ENCODE data around the gene NPSR1. TPM values are rescaled to one million over a fixed set of nuclear protein-coding genes. Genes with fewer than 3 reads are reported as not detected.
"Not testable (repeated sequence)": the region's sequence is repeated elsewhere in the genome, so short reads cannot be mapped to it uniquely, and the experiment has no call there.

NPSR1 gene
- total and polyA plus RNA-seq, 2 donors: 0.58 TPM; not detected in 1

DNA sequence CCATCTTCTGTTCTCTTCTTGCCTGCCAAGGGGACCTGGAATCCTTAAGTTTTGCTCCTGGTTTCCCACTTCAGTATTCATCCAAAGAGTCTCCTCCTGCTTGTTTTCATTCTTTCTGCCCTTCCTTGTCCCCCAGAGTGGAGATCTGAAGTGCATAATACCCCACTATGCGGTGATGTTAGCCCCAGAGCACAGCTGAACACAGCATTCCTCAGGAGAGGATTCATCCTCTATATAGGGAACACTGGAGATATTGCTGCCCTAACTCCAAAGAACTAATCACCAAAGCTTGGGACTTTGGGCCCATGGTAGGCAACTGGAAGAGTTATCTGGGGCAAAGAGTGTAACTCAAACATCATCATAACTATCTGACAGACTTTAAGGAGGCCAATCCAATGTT lies 201.3 kb downstream of the NPSR1 start:
- 77% methylated on average over 1 of the region's 1 CpG for WGBS
- H3K27ac ChIP-seq (ENCODE audit: low read depth); H3K4me3 ChIP-seq (ENCODE audit: low read depth, low read length); DNase-seq (ENCODE audit: extremely low spot score); H3K4me1 ChIP-seq (ENCODE audit: insufficient read depth); H3K36me3 ChIP-seq (ENCODE audit: insufficient read depth): not testable (repeated sequence)

DNA sequence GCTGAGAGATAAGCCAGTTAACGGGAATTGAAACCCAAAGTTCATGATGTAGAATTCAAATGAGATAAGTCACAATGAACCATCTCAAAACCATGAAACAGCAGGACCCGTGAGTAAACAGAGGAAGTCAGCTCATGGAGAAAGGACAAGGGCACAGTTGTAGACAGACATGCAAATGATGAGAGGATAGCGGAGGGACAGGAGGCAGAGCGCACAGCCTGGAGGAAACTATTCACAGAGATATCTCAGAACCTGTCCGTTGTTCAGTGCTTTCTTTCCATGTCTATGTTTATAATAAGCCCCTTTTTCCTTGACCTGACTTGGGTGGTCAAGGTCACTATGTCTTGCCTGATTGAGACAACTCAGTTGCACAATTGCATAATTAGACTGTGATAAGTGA lies 208.2 kb downstream of the NPSR1 start:
- H3K4me3 ChIP-seq (ENCODE audit: low read depth, low read length); H3K4me1 ChIP-seq (ENCODE audit: insufficient read depth); H3K36me3 ChIP-seq (ENCODE audit: insufficient read depth); DNase-seq (ENCODE audit: extremely low spot score); H3K27ac ChIP-seq (ENCODE audit: low read depth): not testable (repeated sequence)
- WGBS: 80% methylated on average over 4 of the region's 5 CpGs

DNA sequence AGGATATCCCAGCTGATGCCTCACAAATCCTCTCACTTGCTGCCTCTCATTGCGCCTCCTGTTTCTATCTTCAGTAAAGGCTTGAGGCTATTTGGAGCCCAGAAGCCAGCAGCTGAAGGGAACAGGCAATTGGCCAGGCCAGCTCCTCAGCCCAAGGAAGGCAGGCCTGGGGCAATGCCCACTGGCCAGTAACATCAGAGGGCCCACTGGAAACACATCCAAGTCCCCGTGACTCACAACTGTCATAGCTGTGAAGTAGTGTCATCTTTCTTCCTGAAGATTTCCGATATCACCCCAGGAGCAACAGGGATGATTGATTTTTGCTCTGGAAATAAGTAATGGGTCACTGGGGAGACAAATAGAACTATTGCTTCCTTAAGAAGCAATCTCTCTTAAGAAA lies 209.3 kb downstream of the NPSR1 start:
- 90% methylated on average over 3 of the region's 3 CpGs for WGBS
- DNase-seq (ENCODE audit: extremely low spot score); H3K4me1 ChIP-seq (ENCODE audit: insufficient read depth); H3K4me3 ChIP-seq (ENCODE audit: low read depth, low read length); H3K27ac ChIP-seq (ENCODE audit: low read depth); H3K36me3 ChIP-seq (ENCODE audit: insufficient read depth): not testable (repeated sequence)

DNA sequence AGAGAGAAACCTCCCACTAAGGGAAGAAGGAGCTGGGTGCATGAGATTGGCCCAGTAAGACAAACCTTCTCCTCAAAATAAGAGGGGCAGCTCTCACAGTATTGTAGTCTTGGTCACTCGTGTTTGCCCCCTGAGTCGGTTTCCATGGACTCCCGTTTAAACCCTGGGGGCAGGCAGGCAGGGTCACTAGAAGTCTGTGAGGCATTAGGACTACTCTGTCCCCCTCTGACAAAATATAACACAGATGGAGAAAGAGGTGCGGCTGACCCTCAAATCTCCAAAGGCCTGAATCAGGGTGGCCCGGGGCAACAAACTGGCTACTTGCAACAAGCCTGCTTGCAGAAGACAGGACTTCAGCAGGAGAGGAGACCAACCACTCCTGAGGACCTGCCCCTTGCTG lies 210.6 kb downstream of the NPSR1 start:
- not testable (repeated sequence) for H3K36me3 ChIP-seq (ENCODE audit: insufficient read depth); H3K27ac ChIP-seq (ENCODE audit: low read depth); H3K4me3 ChIP-seq (ENCODE audit: low read depth, low read length); H3K4me1 ChIP-seq (ENCODE audit: insufficient read depth); DNase-seq (ENCODE audit: extremely low spot score)
- WGBS: 89% methylated on average over 5 of the region's 5 CpGs

DNA sequence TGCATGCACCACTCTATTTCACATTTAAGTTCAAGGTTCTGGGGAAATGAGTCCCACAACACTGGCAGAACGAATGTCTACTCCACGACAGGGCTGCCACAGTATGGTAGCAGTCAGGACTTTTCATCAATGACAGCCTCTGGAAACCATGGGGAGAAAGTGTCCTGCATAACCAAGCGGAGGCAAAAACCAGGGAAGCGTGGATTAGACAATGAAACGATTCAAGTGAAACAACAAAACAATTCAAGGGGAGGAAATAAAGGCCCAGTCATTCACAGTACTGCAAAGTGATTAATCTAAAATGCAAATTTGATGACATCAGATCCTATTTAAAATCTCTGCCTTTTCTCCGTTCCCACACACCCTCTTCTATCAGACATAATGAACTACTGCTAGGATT lies 211.0 kb downstream of the NPSR1 start:
- Histone ChIP-seq H3K36me3 (ENCODE audit: insufficient read depth) (no peaks in the 10 kb centered on the region), H3K4me3 (ENCODE audit: low read depth, low read length) (no peak overlapping the region), H3K27ac (ENCODE audit: low read depth) (no peak overlapping the region), H3K4me1 (ENCODE audit: insufficient read depth) (no peaks in the 10 kb centered on the region)
- DNase-seq (ENCODE audit: extremely low spot score): no peak
- 84% methylated on average over 6 of the region's 6 CpGs for WGBS

DNA sequence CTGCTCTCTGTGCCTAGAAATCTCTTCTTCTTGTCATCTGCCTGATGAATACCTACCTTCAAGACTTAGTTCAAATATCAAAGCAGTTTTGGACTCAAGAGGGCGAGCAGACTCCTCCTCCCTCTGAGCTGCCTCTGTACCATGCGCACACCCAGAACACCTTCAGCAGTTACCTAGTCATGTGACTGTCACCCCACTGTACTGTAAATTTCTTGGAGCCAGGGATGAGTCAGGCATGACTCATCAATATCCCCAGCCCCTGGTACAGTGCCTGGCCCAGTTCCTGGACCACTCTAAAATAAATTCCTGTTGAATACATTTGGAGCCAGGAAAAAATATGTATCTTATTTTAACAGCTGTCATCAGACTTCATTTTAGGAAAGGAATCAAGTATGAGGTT lies 212.0 kb downstream of the NPSR1 start:
- H3K36me3 ChIP-seq (ENCODE audit: insufficient read depth); H3K4me3 ChIP-seq (ENCODE audit: low read depth, low read length); H3K27ac ChIP-seq (ENCODE audit: low read depth); DNase-seq (ENCODE audit: extremely low spot score); H3K4me1 ChIP-seq (ENCODE audit: insufficient read depth): not testable (repeated sequence)
- 91% methylated on average over 2 of the region's 2 CpGs for WGBS

DNA sequence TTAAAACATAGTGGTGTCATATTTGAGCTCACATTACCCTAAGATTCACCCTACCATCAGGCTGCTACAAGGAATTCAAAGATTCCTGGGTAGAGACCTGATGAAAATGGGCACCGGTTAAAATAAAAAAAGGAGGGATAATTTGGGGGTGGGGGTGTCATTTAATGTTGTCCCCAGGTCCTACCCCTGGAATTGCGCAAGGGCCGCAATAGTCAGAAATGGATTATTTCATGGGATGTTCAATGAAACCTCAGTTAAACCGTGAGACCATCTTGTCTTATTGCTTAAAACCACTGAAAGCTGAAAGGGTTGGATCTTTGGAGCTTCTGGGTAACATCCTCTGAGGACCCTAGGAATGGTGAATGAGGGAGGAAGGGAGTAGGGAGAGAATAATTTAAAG lies 216.3 kb downstream of the NPSR1 start:
- H3K27ac ChIP-seq (ENCODE audit: low read depth); H3K4me3 ChIP-seq (ENCODE audit: low read depth, low read length); DNase-seq (ENCODE audit: extremely low spot score); H3K4me1 ChIP-seq (ENCODE audit: insufficient read depth); H3K36me3 ChIP-seq (ENCODE audit: insufficient read depth): not testable (repeated sequence)
- WGBS: 92% methylated on average over 4 of the region's 4 CpGs

DNA sequence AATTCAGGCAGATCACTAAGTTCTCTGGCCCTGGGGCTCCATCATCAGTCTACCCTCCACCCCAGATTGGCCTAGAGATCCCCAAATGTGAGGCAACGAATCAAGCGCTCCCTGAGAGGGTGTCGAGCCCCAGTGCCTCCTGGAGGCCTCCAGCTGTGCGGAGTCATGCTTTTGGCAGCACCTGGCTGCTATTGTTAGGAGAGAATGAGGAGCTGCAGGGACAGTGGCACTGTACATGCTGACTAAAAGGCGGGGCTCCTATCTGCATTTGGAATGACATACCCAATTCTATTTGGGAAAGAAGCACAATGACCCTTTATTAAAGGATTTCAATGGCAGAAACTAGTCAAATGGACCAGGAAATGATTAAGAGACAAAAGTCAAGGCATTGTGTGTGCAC lies 217.5 kb downstream of the NPSR1 start:
- no peak for DNase-seq (ENCODE audit: extremely low spot score)

DNA sequence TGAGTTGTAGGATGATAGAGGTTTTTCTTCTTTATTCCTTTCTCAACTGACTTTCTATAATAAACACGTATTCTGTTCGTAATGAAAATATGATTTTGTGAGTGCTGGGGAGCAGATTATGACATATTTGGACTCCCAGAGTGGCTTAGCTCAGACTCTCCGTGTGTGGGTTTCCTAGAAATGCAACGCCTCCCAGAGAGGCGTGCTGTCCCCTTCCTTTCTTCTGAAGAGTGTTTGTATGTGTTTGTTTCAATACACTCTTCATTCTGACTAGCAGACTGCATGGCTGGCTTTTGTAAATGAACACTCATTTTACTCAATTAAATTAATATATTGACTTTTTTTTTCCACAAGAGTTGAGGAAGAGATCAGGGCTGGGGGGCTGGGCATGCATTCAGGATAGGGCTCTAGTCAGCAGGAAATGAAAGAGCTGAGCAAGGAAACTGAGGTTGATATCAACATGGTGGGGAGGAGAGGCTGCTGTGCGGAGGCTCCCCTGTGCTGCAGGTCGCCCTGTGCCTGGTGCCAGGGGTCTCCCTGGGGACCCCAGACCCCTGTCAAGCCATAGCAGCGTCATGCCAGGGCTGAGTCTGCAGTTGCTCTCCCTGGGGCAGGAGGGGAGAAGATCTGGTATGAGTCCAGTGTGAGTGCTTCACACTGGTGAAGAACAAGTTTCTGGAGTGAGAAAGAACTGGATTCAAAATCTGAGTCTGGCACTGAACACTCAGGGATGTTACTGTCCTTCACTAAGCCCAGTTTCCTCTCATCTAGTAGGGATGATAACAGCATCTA lies 221.1 kb downstream of the NPSR1 start:
- WGBS: 60% methylated on average over 8 of the region's 8 CpGs
- H3K36me3 ChIP-seq (ENCODE audit: insufficient read depth); H3K4me3 ChIP-seq (ENCODE audit: low read depth, low read length); DNase-seq (ENCODE audit: extremely low spot score); H3K4me1 ChIP-seq (ENCODE audit: insufficient read depth); H3K27ac ChIP-seq (ENCODE audit: low read depth): not testable (repeated sequence)

More for the DNA sequence above, 217.5 kb downstream of the NPSR1 start:
- Histone ChIP-seq H3K36me3 (ENCODE audit: insufficient read depth) (no peaks in the 10 kb centered on the region), H3K4me3 (ENCODE audit: low read depth, low read length) (no peak overlapping the region), H3K27ac (ENCODE audit: low read depth) (no peak overlapping the region), H3K4me1 (ENCODE audit: insufficient read depth) (no peaks in the 10 kb centered on the region)
- 87% methylated on average over 5 of the region's 5 CpGs for WGBS

DNA sequence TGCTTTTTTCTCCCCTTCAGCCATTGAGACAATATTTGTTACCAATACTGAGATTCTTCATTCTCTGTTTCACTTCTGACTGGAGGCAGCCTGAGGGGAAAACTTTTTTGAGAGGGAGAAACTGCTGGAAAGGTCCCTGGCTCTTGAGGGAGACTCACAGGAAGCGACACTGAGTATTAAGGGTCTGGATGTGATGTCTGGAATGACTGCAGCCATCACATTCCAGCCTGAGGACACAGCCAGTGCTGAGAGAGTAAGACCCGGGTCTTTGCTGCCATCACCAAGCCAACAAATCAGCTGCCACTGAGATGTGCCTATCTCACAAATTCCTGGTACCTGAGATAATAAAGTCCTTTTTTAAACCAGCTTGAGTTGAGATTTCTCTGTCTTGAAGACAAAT lies 221.9 kb downstream of the NPSR1 start:
- WGBS: 72% methylated on average over 2 of the region's 2 CpGs
- H3K36me3 ChIP-seq (ENCODE audit: insufficient read depth): no peaks in the 10 kb centered on the region
- no peaks in the 10 kb centered on the region for H3K4me1 ChIP-seq (ENCODE audit: insufficient read depth)
- DNase-seq (ENCODE audit: extremely low spot score): no peak
- H3K27ac ChIP-seq (ENCODE audit: low read depth): no peak overlapping the region
- H3K4me3 ChIP-seq (ENCODE audit: low read depth, low read length): no peak overlapping the region

DNA sequence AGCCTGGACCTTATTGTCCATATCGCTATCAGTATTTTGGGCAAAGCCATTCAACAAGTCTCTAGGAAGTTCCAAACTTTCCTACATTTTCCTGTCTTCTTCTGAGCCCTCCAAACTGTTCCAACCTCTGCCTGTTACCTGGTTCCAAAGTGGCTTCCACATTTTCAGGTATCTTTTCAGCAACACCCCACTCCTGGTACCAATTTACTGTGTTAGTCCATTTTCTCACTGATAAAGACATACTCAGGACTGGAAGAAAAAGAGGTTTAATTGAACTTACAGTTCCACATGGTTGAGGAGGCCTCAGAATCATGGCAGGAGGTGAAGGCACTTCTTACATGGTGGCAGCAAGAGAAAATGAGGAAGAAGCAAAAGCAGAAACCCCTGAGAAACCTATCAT lies 225.8 kb downstream of the NPSR1 start:
- H3K27ac ChIP-seq (ENCODE audit: low read depth); H3K36me3 ChIP-seq (ENCODE audit: insufficient read depth); DNase-seq (ENCODE audit: extremely low spot score); H3K4me3 ChIP-seq (ENCODE audit: low read depth, low read length); H3K4me1 ChIP-seq (ENCODE audit: insufficient read depth): not testable (repeated sequence)
- 94% methylated on average over 1 of the region's 1 CpG for WGBS

DNA sequence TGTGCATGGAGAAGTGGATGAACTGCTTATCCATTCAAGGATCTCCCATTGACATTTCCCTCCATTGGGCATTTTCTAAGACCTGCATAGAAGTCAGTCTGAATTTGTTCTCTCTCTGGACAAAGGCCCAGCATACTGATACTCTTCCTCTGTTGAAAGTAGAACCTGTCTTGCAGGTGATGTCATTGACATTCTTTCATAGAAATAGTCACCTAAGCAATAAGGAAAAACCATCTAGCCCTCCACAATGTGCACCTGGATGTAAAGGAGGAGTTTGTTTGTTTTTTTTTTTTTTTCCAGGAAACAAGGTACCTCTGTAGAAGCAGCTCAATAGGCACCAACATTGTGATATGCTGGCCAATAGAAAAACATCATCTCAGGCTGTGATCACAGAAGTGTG lies 228.8 kb downstream of the NPSR1 start:
- H3K4me3 ChIP-seq (ENCODE audit: low read depth, low read length): no peak overlapping the region

DNA sequence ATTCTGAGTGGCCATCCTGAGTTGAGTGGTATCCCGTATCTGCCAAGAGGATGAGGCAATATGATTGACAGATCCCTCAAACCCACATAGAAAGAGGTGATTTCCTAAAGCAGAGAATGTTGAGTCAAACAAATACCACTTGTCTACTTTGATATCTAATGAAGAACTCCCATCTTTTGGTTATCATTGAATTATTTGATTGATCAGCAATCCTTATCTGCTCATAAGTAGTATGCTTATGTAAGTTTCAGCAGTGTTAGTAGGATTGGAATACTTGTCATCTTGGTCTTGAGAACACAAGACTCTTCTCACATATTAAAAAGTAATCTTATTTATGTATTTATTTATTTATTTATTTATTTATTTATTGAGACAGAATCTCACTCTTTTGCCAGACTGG lies 231.9 kb downstream of the NPSR1 start:
- DNase-seq (ENCODE audit: extremely low spot score): no peak
- Histone ChIP-seq H3K36me3 (ENCODE audit: insufficient read depth) (no peaks in the 10 kb centered on the region), H3K4me1 (ENCODE audit: insufficient read depth) (no peaks in the 10 kb centered on the region), H3K27ac (ENCODE audit: low read depth) (no peak overlapping the region), H3K4me3 (ENCODE audit: low read depth, low read length) (no peak overlapping the region)
- 87% methylated on average over 1 of the region's 1 CpG for WGBS

More for the DNA sequence above, 228.8 kb downstream of the NPSR1 start:
- Histone ChIP-seq H3K36me3 (ENCODE audit: insufficient read depth) (no peaks in the 10 kb centered on the region), H3K27ac (ENCODE audit: low read depth) (no peak overlapping the region), H3K4me1 (ENCODE audit: insufficient read depth) (no peaks in the 10 kb centered on the region)
- no peak for DNase-seq (ENCODE audit: extremely low spot score)

DNA sequence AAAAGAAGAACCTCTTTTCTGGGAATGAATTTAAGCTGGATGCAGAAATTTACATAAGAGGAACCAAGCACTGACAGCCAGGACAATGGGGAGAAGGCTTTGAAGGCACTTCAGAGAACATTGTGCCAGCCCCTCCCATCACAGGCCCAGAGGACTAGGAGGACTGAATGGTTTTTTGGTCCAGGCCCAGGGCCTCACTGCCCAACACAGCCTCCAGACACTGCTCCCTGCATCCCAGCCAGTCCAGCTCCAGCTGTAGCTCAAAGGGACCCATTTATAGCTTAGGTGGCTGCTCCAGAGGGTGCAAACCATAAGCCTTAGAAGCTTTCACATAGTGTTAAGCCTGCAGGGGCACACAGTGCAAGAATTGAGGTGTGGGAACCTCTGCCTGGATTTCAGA lies 237.2 kb downstream of the NPSR1 start:
- H3K27ac ChIP-seq (ENCODE audit: low read depth): no peak overlapping the region
- no peak for DNase-seq (ENCODE audit: extremely low spot score)
- H3K4me3 ChIP-seq (ENCODE audit: low read depth, low read length): no peak overlapping the region
- H3K4me1 ChIP-seq (ENCODE audit: insufficient read depth): no peaks in the 10 kb centered on the region
- H3K36me3 ChIP-seq (ENCODE audit: insufficient read depth): no peaks in the 10 kb centered on the region
